ENCODE measurements around the gene SRSF2. TPM values are rescaled to one million over a fixed set of nuclear protein-coding genes. Genes with fewer than 3 reads are reported as not detected.

SRSF2 gene
- total and polyA plus RNA-seq, 9 of the 15 experiments (the other 6 are each of a cell fraction or from before 2014, with no cell fraction given): 161 to 583 (median 393) TPM

GRCh38 chr17:76732734-76733617 lies 4.2 kb downstream of the SRSF2 start (continued):
- TF ChIP-seq POLR2G (IDR thresholded peaks at IDR 0.05; ENCODE audit: low read depth, low read length): peak; percentile 6; the same call in 1 of the 2 replicates
- no peak for TF ChIP-seq ZC3H8 (IDR thresholded peaks at IDR 0.05)
- no peak for TF ChIP-seq MYBL2 (IDR thresholded peaks at IDR 0.05; ENCODE audit: low read depth)
- no peak for TF ChIP-seq MYBL2 (CRISPR knock-in tag; IDR thresholded peaks at IDR 0.05; ENCODE audit: borderline replicate concordance)
- peak; percentile 79; the same call in 1 of the 2 replicates for TF ChIP-seq THRB (CRISPR knock-in tag; conservative IDR thresholded peaks at IDR 0.05)
- TF ChIP-seq, protein P1, sequence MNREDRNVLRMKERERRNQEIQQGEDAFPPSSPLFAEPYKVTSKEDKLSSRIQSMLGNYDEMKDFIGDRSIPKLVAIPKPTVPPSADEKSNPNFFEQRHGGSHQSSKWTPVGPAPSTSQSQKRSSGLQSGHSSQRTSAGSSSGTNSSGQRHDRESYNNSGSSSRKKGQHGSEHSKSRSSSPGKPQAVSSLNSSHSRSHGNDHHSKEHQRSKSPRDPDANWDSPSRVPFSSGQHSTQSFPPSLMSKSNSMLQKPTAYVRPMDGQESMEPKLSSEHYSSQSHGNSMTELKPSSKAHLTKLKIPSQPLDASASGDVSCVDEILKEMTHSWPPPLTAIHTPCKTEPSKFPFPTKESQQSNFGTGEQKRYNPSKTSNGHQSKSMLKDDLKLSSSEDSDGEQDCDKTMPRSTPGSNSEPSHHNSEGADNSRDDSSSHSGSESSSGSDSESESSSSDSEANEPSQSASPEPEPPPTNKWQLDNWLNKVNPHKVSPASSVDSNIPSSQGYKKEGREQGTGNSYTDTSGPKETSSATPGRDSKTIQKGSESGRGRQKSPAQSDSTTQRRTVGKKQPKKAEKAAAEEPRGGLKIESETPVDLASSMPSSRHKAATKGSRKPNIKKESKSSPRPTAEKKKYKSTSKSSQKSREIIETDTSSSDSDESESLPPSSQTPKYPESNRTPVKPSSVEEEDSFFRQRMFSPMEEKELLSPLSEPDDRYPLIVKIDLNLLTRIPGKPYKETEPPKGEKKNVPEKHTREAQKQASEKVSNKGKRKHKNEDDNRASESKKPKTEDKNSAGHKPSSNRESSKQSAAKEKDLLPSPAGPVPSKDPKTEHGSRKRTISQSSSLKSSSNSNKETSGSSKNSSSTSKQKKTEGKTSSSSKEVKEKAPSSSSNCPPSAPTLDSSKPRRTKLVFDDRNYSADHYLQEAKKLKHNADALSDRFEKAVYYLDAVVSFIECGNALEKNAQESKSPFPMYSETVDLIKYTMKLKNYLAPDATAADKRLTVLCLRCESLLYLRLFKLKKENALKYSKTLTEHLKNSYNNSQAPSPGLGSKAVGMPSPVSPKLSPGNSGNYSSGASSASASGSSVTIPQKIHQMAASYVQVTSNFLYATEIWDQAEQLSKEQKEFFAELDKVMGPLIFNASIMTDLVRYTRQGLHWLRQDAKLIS (CRISPR knock-in tag; IDR thresholded peaks at IDR 0.05): 0 out of 2 replicates have a peak, but pooled peaks have one; percentile 61
- no peak for TF ChIP-seq ZBTB49 (CRISPR knock-in tag; IDR thresholded peaks at IDR 0.05; ENCODE audit: borderline replicate concordance)
- TF ChIP-seq TCF3 (CRISPR knock-in tag; IDR thresholded peaks at IDR 0.05): no peak
- TF ChIP-seq CREB1 (IDR thresholded peaks at IDR 0.05): no peak
- no peak for TF ChIP-seq CREB1 (CRISPR knock-in tag; IDR thresholded peaks at IDR 0.05)
- no peak for TF ChIP-seq SMAD1 (IDR thresholded peaks at IDR 0.05; ENCODE audit: low read depth, low read length, partially characterized antibody)
- TF ChIP-seq POLR2AphosphoS5 (IDR thresholded peaks at IDR 0.05; ENCODE audit: control insufficient read depth, insufficient read depth, low read depth, low read length): peak; percentile 85
- TF ChIP-seq, protein P2, sequence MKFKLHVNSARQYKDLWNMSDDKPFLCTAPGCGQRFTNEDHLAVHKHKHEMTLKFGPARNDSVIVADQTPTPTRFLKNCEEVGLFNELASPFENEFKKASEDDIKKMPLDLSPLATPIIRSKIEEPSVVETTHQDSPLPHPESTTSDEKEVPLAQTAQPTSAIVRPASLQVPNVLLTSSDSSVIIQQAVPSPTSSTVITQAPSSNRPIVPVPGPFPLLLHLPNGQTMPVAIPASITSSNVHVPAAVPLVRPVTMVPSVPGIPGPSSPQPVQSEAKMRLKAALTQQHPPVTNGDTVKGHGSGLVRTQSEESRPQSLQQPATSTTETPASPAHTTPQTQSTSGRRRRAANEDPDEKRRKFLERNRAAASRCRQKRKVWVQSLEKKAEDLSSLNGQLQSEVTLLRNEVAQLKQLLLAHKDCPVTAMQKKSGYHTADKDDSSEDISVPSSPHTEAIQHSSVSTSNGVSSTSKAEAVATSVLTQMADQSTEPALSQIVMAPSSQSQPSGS (CRISPR knock-in tag; IDR thresholded peaks at IDR 0.05): no peak
- TF ChIP-seq ZNF778 (CRISPR knock-in tag; IDR thresholded peaks at IDR 0.05): no peak
- TF ChIP-seq SOX6 (IDR thresholded peaks at IDR 0.05): no peak
- peak; percentile 60; the same call in 1 of the 2 replicates for TF ChIP-seq ERF (CRISPR knock-in tag; IDR thresholded peaks at IDR 0.05)
- TF ChIP-seq MLLT1 (IDR thresholded peaks at IDR 0.05): no peak; a peak in 1 of 4 replicates

All from K562 (cell line).